ENCODE measurements around the gene SPAG9.
"Not testable (repeated sequence)": the region's sequence is repeated elsewhere in the genome, so short reads cannot be mapped to it uniquely, and the experiment has no call there.

SPAG9 gene

DNA sequence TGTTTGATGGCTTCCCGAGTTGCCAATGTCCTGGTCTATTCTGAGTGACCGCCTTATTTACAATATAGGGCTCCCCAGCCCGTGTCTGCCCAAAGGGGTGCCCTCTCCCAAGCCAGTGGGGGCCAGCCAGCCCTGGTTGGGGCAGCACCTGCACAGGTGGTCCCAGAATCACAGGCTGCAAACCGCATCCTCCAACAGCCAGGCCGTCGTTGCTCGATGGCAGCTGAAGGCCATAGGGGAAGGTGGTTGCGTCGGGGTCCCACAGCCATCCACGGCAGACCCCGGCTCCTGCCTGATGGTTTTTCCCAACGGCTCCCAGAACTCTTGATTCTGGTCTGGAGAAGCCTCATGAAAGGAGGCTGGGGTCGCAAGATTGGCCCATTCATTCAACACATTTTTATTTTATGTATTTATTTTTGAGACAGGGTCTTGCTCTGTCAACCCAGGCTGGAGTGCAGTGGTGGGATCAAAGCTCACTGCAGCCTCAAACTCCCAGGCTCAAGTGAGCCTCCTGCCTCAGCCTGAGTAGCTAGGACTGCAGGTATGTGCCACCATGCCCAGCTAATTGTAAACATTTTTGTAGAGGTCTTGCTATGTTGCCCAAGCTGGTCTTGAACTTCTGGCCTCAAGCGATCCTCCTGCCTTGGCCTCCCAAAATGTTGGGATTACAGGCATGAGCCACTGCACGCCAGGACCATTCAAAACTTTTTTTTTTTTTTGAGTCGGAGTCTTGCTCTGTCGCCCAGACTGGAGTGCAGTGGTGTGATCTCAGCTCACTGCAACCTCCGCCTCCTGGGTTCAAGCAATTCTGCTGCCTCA lies 175.6 kb downstream of the SPAG9 start:
- Histone ChIP-seq H3K4me2 (peak overlapping the region; percentile 96), H4K20me1 (no peaks in the 10 kb centered on the region), H3K27me3 (no peaks in the 10 kb centered on the region), H3K4me3 (peak overlapping the region; percentile 71), H3K9me3 (no peaks in the 10 kb centered on the region), H3K4me1 (peaks cover 61% of the 10 kb centered on the region), H3K27ac (peak overlapping the region; percentile 90), H3K9ac (peak overlapping the region; percentile 86), H3K36me3 (no peaks in the 10 kb centered on the region)
- no peak for TF ChIP-seq Cebpa-rat (IDR thresholded peaks at IDR 0.05)

DNA sequence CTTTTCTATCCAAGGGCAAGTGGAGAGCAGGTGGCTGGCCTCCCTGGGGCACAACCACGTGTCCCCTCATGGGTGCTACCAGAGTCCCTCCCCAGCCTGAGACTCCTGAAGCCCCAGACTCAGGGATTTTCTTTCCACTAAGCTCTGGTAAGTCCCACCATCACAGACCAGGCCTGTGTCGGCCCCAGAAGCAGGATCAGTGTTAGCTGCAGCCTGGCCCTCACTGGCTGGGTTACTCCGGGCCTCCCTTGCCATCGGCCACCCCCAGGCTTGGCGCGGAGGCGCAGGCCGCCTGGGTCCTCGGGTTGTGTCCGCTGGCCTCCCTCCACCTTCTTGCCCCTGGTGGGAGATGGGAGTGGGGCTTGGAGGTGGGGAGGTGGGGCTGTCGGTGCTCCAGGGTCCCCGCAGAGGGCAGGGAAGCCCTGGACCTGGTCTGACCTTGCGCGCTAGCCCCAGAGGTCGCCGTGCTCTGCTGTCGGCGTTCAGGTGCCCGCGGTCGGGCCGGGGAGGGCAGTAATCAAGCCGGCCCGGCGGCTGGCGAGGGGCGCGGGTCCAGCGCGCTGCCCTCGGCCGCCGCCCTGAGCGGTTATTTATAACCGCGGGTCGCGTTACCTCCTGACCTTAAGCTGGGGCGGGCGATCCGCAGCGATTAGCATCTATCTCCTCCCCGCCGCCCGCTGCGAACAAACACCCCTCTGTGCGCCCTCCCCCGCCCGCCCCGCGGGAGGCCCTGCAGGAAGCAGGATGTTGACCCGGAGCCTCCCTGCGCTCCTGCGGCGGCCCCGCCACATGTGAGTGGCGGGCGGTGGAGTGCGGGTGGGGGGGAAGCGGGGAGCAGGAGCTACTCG lies 176.4 kb downstream of the SPAG9 start:
- no peaks in the 10 kb centered on the region for H3K36me3 ChIP-seq
- no peaks in the 10 kb centered on the region for H4K20me1 ChIP-seq
- peaks cover 53% of the 10 kb centered on the region for H3K4me1 ChIP-seq
- H3K4me3 ChIP-seq, result peak overlapping the region; percentile 71
- no peaks in the 10 kb centered on the region for H3K27me3 ChIP-seq
- peak overlapping the region; percentile 96 for H3K4me2 ChIP-seq
- H3K27ac ChIP-seq, result peak overlapping the region; percentile 90
- no peaks in the 10 kb centered on the region for H3K9me3 ChIP-seq
- TF ChIP-seq Cebpa-rat (IDR thresholded peaks at IDR 0.05), result no peak
- H3K9ac ChIP-seq, result peak overlapping the region; percentile 86

DNA sequence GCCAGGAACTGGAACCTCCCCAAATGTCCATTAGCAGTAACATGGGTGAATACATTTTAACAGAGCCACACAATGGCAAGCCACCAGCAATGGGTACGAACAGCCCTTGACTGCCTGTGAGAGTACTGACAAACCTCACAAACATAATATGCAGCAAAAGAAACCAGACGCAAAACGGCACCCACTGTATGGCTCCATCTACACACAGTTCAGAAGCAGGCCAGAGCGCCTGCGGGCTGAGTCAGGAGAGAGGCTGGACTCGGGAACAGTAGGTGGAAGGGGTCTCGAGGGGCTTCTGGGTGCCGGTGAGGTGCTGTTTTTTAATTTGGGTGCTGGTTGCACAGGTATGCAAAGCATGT lies 177.1 kb downstream of the SPAG9 start:
- no peaks in the 10 kb centered on the region for H4K20me1 ChIP-seq
- TF ChIP-seq Cebpa-rat (IDR thresholded peaks at IDR 0.05), result no peak
- no peaks in the 10 kb centered on the region for H3K27me3 ChIP-seq
- peaks cover 45% of the 10 kb centered on the region for H3K4me1 ChIP-seq
- H3K4me2 ChIP-seq, result peak overlapping the region; percentile 96
- no peaks in the 10 kb centered on the region for H3K9me3 ChIP-seq
- H3K4me3 ChIP-seq, result peak overlapping the region; percentile 71
- H3K9ac ChIP-seq, result peak overlapping the region; percentile 86
- H3K36me3 ChIP-seq, result no peaks in the 10 kb centered on the region
- peak overlapping the region; percentile 90 for H3K27ac ChIP-seq

DNA sequence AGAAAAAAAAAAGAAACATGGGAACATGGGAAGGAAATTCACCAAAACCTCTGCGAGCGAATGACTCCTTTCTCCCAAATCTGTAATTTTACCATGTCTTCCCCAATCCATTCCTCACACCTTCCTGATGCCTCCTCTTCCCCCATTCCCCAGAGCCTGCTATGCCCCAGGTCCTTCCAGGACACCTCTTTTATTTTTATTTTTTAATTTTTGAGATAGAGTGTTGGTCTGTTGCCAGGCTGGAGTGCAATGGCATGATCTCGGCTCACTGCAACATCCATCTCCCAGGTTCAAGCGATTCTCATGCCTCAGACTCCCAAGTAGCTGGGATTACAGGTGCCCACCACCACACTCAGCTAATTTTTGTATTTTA lies 179.0 kb downstream of the SPAG9 start:
- not testable (repeated sequence) for H3K4me3 ChIP-seq, H4K20me1 ChIP-seq, H3K27me3 ChIP-seq, H3K9ac ChIP-seq, H3K36me3 ChIP-seq, H3K4me2 ChIP-seq, H3K27ac ChIP-seq, H3K9me3 ChIP-seq
- H3K4me1 ChIP-seq, result peaks cover 32% of the 10 kb centered on the region

- no peaks in the 10 kb centered on the region for H3K27me3 ChIP-seq
- no peaks in the 10 kb centered on the region for H3K36me3 ChIP-seq
- peak overlapping the region; percentile 12; the same call in 1 of the 2 replicates for H3K27ac ChIP-seq
- H3K4me2 ChIP-seq, result no peak overlapping the region
- no peak overlapping the region for H3K9ac ChIP-seq
- no peaks in the 10 kb centered on the region for H3K9me3 ChIP-seq
- peaks cover 41% of the 10 kb centered on the region for H3K4me1 ChIP-seq
- TF ChIP-seq Cebpa-rat (IDR thresholded peaks at IDR 0.05), result no peak
- no peaks in the 10 kb centered on the region for H4K20me1 ChIP-seq
- no peak overlapping the region for H3K4me3 ChIP-seq
Observed at GRCh38 chr17:50939795-50940684, 180.6 kb downstream of the SPAG9 start.

- TF ChIP-seq Cebpa-rat (IDR thresholded peaks at IDR 0.05), result no peak
- Histone ChIP-seq H3K9me3 (no peaks in the 10 kb centered on the region), H3K27ac (no peak overlapping the region), H3K27me3 (no peaks in the 10 kb centered on the region), H3K36me3 (no peaks in the 10 kb centered on the region), H4K20me1 (no peaks in the 10 kb centered on the region), H3K4me1 (peaks cover 43% of the 10 kb centered on the region), H3K4me3 (no peak overlapping the region), H3K9ac (no peak overlapping the region), H3K4me2 (no peak overlapping the region)
Observed at GRCh38 chr17:50939542-50939794, 181.2 kb downstream of the SPAG9 start.

GRCh38 chr17:50938821-50939541 lies 181.7 kb downstream of the SPAG9 start:
- Histone ChIP-seq H3K27me3 (no peaks in the 10 kb centered on the region), H3K4me2 (no peak overlapping the region), H3K9ac (no peak overlapping the region), H3K36me3 (no peaks in the 10 kb centered on the region), H3K4me3 (no peak overlapping the region), H3K4me1 (peaks cover 41% of the 10 kb centered on the region), H3K27ac (no peak overlapping the region), H4K20me1 (no peaks in the 10 kb centered on the region), H3K9me3 (no peaks in the 10 kb centered on the region)
- TF ChIP-seq Cebpa-rat (IDR thresholded peaks at IDR 0.05), result no peak

- H3K27ac ChIP-seq, result no peak overlapping the region; the same call in 1 of the 2 replicates
- no peaks in the 10 kb centered on the region for H3K36me3 ChIP-seq
- H3K27me3 ChIP-seq, result no peaks in the 10 kb centered on the region
- no peaks in the 10 kb centered on the region for H3K9me3 ChIP-seq
- H4K20me1 ChIP-seq, result no peaks in the 10 kb centered on the region
- H3K4me3 ChIP-seq, result no peak overlapping the region
- H3K9ac ChIP-seq, result no peak overlapping the region
- peak overlapping the region; percentile 76; the same call in 1 of the 2 replicates for H3K4me2 ChIP-seq
- H3K4me1 ChIP-seq, result peaks cover 39% of the 10 kb centered on the region
- TF ChIP-seq Cebpa-rat (IDR thresholded peaks at IDR 0.05), result no peak
Observed at GRCh38 chr17:50935996-50936266, 184.7 kb downstream of the SPAG9 start.

- Histone ChIP-seq H3K4me1 (peaks cover 44% of the 10 kb centered on the region), H3K4me2 (peak overlapping the region; percentile 76)
- TF ChIP-seq Cebpa-rat (IDR thresholded peaks at IDR 0.05), result no peak
Observed at GRCh38 chr17:50935221-50935995, 185.3 kb downstream of the SPAG9 start.

More at GRCh38 chr17:50935221-50935995, 185.3 kb downstream of the SPAG9 start:
- Histone ChIP-seq H4K20me1 (no peaks in the 10 kb centered on the region), H3K27me3 (no peaks in the 10 kb centered on the region), H3K27ac (peak overlapping the region; percentile 66), H3K4me3 (no peak overlapping the region), H3K36me3 (no peaks in the 10 kb centered on the region), H3K9me3 (no peaks in the 10 kb centered on the region), H3K9ac (no peak overlapping the region)
